ENCODE measurements around the gene ALDH1L1.

DNA sequence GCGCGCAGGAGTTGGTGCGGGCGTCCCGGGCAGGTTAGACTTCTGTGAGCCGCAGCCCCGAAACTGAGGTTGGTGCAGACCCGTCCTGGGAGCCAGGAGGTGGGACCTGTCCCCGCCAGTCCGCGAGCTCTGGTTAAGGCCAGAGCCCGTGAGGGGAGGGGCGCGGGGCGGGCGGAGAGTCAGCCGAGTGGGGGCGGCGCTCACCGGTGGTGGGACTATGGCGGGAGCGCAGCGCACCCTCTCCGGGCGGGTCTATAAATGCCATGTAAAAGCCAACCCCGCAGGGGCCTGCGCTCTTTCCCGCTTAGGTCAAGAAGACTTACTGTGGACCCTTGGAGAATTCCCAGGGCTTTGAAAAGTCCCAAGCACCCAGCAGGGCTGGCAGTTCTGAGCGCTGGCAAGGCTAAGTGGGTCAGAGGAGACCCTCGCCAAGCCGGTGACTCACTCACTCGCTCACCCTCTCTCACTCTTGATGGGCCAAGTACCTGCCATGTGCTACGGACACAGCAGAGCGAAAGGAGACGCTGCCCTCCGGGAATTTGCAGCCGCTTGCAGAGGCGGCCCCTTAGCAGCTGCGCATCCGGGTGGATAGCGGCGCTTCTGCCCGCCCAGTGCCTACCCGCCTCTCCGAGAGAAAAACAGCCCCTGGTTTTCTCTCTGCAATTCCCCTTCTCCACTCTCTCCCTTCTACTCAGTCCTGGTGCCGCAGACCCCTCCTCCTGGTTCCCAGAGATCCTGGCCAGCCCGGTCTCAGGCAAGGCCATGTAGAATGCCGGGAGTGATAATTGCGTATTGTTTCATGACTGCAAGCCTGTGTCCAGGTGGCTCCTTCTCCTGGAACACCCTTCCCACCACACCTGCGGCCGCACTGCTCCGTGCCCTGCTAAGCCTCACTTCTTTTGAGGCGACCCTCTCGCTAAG, at the start of gene ALDH1L1:
- TF ChIP-seq EZH2 (optimal IDR thresholded peaks at IDR 0.05; ENCODE audit: low read depth, low read length), result no peak
- TF ChIP-seq, protein P1, sequence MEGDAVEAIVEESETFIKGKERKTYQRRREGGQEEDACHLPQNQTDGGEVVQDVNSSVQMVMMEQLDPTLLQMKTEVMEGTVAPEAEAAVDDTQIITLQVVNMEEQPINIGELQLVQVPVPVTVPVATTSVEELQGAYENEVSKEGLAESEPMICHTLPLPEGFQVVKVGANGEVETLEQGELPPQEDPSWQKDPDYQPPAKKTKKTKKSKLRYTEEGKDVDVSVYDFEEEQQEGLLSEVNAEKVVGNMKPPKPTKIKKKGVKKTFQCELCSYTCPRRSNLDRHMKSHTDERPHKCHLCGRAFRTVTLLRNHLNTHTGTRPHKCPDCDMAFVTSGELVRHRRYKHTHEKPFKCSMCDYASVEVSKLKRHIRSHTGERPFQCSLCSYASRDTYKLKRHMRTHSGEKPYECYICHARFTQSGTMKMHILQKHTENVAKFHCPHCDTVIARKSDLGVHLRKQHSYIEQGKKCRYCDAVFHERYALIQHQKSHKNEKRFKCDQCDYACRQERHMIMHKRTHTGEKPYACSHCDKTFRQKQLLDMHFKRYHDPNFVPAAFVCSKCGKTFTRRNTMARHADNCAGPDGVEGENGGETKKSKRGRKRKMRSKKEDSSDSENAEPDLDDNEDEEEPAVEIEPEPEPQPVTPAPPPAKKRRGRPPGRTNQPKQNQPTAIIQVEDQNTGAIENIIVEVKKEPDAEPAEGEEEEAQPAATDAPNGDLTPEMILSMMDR (IDR thresholded peaks at IDR 0.05; ENCODE audit: low read length), result no peak
- no peak for TF ChIP-seq EZH2phosphoT487 (IDR thresholded peaks at IDR 0.05; ENCODE audit: low read length)
